ENCODE measurements around the gene UPK3B.

DNA sequence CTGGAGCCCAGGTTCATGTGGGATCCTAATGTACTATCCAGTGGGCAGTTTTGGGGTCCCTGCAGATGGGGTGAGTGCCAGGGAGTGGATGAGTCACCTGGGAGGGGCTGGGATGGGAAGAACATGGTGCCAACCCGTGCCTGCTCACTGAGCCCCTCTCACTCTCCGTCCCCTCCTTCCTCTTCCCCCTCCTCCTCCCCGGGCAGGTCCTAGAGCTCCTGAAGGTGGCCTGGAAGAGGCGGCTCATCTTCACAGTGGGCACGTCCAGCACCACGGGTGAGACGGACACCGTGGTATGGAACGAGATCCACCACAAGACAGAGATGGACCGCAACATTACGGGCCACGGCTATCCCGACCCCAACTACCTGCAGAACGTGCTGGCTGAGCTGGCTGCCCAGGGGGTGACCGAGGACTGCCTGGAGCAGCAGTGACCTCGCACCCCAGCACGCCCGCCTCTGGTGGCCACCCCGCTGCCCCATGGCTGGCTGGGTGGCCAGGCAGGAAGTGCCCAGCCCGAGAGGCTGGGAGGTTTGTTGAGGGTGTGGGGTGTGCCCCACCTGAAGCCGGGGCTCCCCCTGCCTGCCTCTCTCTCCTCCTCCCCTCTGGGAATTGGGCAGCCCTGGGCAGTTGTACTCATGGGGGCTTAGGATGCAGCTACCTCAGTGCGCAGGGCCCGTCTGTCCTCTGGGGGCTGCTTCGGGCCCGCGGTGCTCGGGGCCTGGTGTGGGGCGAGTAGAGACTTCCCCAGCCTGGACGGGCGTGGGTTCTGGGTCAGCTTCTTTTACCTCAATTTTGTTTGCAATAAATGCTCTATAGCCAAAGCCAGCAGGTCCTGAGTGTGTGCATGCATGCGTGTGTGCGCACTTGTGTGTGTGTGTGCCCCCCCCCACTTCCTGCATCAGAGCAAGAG lies 4.9 kb upstream of the UPK3B start:
- no peak for TF ChIP-seq EZH2 (IDR thresholded peaks at IDR 0.05; ENCODE audit: borderline replicate concordance, low read depth, low read length, severe bottlenecking)
- TF ChIP-seq, protein P1, sequence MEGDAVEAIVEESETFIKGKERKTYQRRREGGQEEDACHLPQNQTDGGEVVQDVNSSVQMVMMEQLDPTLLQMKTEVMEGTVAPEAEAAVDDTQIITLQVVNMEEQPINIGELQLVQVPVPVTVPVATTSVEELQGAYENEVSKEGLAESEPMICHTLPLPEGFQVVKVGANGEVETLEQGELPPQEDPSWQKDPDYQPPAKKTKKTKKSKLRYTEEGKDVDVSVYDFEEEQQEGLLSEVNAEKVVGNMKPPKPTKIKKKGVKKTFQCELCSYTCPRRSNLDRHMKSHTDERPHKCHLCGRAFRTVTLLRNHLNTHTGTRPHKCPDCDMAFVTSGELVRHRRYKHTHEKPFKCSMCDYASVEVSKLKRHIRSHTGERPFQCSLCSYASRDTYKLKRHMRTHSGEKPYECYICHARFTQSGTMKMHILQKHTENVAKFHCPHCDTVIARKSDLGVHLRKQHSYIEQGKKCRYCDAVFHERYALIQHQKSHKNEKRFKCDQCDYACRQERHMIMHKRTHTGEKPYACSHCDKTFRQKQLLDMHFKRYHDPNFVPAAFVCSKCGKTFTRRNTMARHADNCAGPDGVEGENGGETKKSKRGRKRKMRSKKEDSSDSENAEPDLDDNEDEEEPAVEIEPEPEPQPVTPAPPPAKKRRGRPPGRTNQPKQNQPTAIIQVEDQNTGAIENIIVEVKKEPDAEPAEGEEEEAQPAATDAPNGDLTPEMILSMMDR (IDR thresholded peaks at IDR 0.05; ENCODE audit: extremely low read depth in 1 of 2, insufficient read depth in 1 of 2, low read depth in 1 of 2, low read length in 2 of 2), result no peak
- no peak for TF ChIP-seq GATA2 (IDR thresholded peaks at IDR 0.05; ENCODE audit: insufficient read depth, insufficient read length, low read depth, low read length)
- TF ChIP-seq POLR2A (IDR thresholded peaks at IDR 0.05; ENCODE audit: low read depth, low read length), result no peak
- no peak for TF ChIP-seq POLR2AphosphoS5 (IDR thresholded peaks at IDR 0.05; ENCODE audit: insufficient read depth, low read depth, low read length)
- TF ChIP-seq JUN (IDR thresholded peaks at IDR 0.05; ENCODE audit: borderline replicate concordance, insufficient read depth, insufficient read length, low read depth), result no peak
- no peak for TF ChIP-seq FOS (IDR thresholded peaks at IDR 0.05; ENCODE audit: borderline replicate concordance, insufficient read depth, low read length)
- TF ChIP-seq, protein P2, sequence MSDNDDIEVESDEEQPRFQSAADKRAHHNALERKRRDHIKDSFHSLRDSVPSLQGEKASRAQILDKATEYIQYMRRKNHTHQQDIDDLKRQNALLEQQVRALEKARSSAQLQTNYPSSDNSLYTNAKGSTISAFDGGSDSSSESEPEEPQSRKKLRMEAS (IDR thresholded peaks at IDR 0.05; ENCODE audit: insufficient read depth, insufficient read length), result no peak
- no peak for TF ChIP-seq MYC (IDR thresholded peaks at IDR 0.05; ENCODE audit: low read depth, low read length)
